GM12801 (cell line): Measurements from ENCODE around the gene DDAH1.

ENCODE experiments used
- CTCF ChIP-seq: IDR thresholded peaks from one replicate; pipeline ENCODE4 v1.5.1; 2011; ENCODE audit warnings: control low read depth; ENCODE audit not compliant: insufficient read length; ENCODE audit errors: extremely low read depth

DDAH1 gene

DNA sequence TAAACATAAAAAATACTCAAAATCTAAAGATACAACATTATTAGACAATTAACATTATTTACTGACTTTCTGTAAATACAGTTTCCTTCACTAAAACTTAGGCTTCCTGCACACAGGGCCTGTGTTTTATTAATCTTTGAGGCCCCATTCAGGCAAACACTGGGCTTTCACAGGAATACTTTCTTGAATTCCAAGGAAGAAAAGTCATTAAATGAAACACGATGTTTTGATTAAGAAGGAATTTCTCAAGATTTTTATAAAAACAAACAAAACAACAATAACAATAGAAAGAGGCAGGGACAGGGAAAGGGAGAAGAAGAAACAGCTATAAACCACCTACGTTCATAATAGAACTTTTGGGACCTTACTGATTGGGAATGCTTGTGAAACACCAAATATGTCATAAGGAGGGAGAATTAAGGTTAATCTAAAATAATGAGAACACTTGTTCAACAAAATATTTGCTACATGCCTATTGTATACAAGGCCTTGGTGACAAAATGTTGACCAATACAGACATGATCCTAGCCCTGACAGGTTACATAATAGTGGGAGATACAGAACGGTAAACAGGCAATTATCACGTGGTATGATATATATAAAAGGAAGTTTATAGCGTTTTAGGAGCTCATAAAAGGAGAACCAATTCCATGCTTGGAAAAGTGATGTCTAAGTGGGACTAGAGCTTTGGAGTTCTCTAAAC lies 3.6 kb downstream of the DDAH1 start:
- no peak for TF ChIP-seq CTCF

GRCh38 chr1:85460555-85461088 lies 4.3 kb downstream of the DDAH1 start:
- TF ChIP-seq CTCF = no peak

- TF ChIP-seq CTCF = no peak
Measured at GRCh38 chr1:85459290-85459689, 5.7 kb downstream of the DDAH1 start.

GRCh38 chr1:85454214-85454613 lies 10.7 kb downstream of the DDAH1 start:
- TF ChIP-seq CTCF = no peak

DNA sequence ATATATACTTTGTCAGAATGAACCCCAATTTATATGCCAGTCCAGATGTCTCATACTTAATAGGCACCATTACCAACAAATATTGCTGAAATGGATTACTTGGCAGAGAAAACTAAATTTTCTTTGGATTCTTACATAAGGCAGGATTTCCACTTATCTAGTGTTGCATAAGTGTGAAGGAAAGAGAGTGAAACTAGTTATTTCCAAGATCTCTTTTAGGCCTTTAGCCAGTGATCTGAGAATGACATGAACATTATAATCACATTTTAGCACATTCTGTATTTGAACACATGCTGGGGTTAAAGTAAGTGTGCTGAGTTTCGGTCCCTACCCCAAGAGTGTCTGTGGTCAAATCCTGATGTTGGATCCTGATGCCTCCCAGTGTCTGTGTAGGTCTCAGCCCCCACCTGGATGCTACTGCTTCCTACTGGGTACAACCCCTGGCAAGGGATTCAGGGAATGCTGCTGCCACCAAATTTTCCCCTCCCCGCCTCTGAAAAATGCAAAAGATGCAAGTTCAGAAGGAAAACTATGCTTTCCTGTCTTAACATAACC lies 11.2 kb downstream of the DDAH1 start:
- no peak for TF ChIP-seq CTCF

DNA sequence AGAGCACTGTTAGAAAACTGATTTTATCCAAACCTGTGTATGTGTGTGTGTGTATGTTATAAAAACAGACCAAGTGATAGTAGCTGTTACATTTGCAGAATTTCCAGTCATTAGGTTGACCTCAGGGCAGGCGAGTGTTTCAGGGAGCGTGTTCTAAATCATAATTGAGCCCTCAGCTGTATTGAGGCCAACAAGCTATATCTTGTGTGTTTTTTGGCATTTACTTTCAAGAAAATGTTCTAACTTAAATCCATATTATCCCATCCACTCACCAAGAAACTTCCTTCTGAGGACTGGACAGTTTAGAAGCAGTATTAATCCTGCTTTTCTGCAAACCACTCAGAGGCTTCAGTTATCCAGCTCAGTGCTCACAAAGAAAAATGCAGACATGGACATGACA lies 12.0 kb downstream of the DDAH1 start:
- no peak for TF ChIP-seq CTCF

DNA sequence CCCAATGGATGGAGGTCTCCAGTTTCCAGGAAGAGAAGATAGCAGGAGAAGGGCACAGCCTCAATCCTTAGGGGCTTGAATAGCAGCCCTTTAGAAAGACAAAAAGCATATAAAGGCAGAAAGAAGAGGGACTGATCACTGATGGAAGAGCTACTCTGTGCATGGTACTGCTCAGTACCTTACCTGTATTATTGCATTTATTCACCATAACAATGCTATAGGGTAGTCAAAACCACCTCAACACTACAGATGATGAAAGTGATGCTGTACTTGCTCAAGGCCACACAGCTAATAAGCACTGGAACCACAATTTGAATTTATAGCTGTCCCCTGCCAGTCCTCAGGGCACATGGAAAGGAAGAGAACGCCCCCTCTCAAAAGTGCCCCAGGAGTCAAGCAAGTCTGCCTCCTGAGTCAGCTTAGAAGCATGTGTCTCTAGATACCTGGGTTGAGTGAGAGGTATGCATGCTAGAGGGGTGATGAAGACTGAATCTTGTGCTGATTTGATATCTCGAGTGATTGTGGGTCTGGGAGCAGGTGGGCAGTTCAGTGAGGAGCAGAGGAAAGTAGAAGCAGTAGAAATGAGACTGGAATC lies 13.6 kb downstream of the DDAH1 start:
- TF ChIP-seq CTCF = no peak
